Fibroblast of mammary gland (primary cell): ENCODE results near the gene CCDC187.

Experiments used
- DNase-seq: peaks from one replicate; pipeline ENCODE4 v3.0.0-alpha.2; 2010; ENCODE audit warnings: low read depth
- H3K4me3 ChIP-seq: 2 replicates; pipeline ENCODE4 v1.5.1; 2011; ENCODE audit warnings: low read depth, mild to moderate bottlenecking, low read length, moderate library complexity; ENCODE audit not compliant: control insufficient read depth
- TF ChIP-seq, protein P1 (sequence below): conservative IDR thresholded peaks from 2 replicates; pipeline ENCODE4 v1.5.1; 2011; ENCODE audit warnings: low read depth, low read length, inconsistent platforms; ENCODE audit not compliant: control insufficient read depth, insufficient read depth

CCDC187 gene

DNA sequence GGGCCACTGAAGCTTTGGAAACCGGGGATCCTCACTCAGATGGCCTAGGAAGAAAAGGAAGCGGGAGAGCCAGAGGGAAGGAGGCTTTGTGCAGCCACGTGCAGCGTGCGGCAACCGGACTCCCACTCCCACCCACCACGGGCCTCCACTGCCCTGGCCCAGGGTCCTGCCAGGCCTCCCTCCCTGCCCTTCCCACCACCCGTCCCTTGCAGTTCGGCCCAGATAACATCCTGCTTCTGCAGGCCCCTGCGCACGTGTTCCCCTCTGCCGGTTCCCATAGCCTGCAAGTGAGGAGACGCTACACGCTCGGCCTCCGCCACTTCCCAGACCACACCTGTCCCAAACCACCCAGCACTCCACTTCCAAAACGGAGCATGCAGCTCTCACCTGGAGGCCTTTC lies 94.7 kb downstream of the CCDC187 start:
- no peak overlapping the region for H3K4me3 ChIP-seq
- no peak for DNase-seq
- TF ChIP-seq, protein P1, sequence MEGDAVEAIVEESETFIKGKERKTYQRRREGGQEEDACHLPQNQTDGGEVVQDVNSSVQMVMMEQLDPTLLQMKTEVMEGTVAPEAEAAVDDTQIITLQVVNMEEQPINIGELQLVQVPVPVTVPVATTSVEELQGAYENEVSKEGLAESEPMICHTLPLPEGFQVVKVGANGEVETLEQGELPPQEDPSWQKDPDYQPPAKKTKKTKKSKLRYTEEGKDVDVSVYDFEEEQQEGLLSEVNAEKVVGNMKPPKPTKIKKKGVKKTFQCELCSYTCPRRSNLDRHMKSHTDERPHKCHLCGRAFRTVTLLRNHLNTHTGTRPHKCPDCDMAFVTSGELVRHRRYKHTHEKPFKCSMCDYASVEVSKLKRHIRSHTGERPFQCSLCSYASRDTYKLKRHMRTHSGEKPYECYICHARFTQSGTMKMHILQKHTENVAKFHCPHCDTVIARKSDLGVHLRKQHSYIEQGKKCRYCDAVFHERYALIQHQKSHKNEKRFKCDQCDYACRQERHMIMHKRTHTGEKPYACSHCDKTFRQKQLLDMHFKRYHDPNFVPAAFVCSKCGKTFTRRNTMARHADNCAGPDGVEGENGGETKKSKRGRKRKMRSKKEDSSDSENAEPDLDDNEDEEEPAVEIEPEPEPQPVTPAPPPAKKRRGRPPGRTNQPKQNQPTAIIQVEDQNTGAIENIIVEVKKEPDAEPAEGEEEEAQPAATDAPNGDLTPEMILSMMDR: no peak

DNA sequence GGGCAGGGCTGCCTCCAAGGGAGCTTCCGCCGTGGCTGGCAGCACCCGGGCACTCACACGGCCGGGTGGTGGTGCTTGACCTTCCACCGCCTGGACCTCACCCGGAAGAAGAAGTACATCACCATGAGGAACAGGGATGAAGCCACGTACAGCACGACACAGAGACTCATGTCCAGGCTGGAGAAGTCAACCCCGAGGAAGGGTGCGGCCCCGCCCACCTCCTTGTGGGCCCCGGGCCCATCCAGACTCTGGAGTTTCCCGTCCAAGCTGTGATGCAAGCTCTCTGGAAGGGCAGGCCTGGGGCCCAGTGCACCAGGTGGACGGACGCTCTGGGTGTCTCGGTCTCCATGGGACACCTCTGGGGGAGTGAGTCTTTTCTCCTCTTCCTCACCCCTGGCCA lies 95.2 kb downstream of the CCDC187 start:
- no peak overlapping the region for H3K4me3 ChIP-seq
- TF ChIP-seq, protein P1: no peak
- no peak for DNase-seq

DNA sequence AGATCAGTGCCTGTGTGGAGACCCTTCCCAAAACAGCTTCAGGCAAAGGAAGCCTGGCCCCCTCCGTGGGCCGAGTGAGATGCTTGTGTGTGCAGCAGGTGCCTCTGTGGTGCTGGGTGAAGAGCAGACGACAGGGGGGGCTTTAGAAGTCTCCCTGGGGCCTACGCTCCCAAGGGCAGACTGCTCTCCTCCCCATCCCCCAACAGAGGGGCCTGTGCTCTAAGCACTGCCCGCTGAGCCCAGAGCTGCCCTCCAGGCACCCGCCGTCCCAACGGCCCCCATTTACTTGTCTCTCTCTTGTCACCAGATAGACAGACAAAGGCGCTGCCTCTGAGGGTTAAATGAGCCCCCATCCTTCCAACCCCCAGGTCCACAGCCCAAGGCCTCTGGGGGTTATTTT lies 96.3 kb downstream of the CCDC187 start:
- TF ChIP-seq, protein P1: no peak
- DNase-seq: no peak
- H3K4me3 ChIP-seq: no peak overlapping the region

DNA sequence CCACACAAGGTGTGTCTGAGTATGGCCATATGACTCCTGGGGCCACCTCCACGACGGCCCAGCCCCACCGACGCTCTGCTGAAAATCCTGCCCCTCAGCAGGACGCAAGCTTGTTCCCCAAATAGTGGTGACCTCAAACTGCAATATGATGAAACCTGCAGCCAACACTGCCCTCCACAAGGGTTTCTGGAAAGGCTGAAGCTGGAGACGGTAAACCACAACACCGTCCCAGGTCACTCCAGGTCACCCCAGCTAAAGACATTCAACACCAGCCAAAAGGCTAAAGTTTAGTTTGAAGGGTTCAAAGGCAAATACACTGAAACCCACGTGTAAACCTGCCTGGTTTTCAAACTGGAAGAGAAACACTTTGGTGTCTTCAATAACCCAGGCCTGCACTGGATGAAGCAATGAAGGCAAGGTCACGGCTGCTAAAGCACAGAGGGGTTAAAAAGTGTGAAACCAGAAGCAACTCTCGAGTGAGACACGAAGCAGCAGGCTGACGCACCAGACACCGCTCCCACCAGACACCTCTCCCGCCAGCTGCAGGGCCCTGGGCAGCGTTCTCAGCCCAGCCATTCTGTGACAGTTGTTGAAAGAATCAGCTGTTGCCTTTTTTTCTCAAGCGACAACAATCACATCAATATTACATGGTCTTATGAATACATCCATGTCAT lies 97.2 kb downstream of the CCDC187 start:
- no peak overlapping the region for H3K4me3 ChIP-seq
- TF ChIP-seq, protein P1: no peak
- DNase-seq: no peak

DNA sequence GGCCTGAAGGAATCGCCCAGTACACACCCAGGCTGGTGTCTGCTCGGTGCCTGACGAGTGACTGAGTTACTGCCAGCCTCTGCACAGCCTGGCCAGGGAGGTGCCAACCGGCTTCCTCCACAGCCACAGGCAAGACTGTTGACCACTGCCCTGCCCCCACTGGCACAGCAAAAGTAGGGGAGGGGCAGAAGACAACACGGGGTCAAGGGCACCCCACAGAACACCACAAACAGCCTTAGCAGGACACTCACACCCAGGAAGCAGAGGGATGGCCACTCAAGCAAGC lies 98.2 kb downstream of the CCDC187 start:
- H3K4me3 ChIP-seq: no peak overlapping the region
- no peak for DNase-seq
- TF ChIP-seq, protein P1: no peak

DNA sequence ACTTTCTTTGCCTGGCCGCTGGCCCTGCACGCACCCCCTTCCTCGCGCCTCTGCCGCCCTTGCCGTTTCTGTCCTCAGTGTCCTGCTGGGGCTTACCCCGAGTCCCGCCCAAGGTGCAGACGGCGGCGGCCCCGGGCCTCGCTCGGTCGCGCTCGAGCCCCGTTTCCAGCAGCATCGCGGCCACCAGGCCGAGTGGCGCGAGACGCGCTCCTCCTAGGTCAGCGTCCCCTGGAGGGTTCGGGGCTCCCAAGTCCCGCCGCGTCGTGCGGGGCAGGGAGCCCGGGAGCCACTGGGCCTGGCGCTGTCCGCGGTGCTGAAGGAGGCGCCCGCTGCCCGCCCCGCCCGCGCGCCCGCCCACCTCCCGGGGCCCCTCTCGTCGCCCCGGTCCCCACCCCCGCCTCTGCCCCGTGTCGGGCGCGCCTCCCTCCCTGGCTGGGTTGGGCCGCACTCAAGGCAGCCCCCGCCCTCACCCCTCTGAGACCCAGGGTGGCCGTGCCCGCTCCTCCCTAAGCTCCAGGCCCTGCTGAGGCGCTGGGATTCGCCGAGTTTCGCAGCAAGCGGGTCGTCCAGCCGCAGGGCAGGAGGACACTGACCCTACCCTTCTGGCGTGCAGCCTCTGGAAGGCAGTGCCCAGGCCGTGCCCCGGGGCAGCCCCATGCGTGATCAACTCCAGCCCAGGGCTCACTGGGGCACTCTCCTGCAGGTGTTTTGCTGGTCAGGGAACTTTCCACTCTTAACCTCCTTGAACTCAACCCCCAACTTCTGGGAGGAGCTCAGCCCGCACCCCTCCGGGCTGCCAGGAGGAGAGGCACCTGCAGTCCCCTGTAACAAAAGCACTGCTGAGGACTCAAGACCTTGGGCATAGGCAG lies 98.8 kb downstream of the CCDC187 start, which contains the start of gene LHX3:
Gene LHX3, minus strand, starts transcription at position 291 of the 869 bp plus-strand sequence. Its CDS starts 116 bp downstream, at position 175.
- DNase-seq: no peak
- no peak within 1 kb of the TSS for H3K4me3 ChIP-seq
- TF ChIP-seq, protein P1: no peak
